ENCODE measurements around the gene GLRA3.

- TF ChIP-seq CTCF (IDR thresholded peaks at IDR 0.05) (no peak), POLR2A (IDR thresholded peaks at IDR 0.05) (no peak)
Measured at GRCh38 chr4:174665799-174666198, 163.2 kb downstream of the GLRA3 start.
